Activated naive CD8-positive, alpha-beta T cell treated with anti-CD3 and anti-CD28 coated beads, Interleukin-2, amount 10 ng/mL, durations not matched to agents 7 days and 5 days (primary cell): ENCODE data around the gene KRTAP12-2. TPM values are rescaled to one million over a fixed set of nuclear protein-coding genes. Genes with fewer than 3 reads are reported as not detected.
A peak's percentile ranks its signal among the peaks of the same experiment; 100 is the strongest.

ENCODE experiments used
- ATAC-seq: fragments of 150-1000 bp; cut with Tn5 transposase; one replicate; pipeline ENCODE4 v1.10.0; 2021; ENCODE audit warnings: low read depth, moderate library complexity
- POLR2A ChIA-PET: fragments of 350-600 bp; sonication (Branson Sonifier 250); formaldehyde crosslinking; loops from one replicate; lab custom pipeline; 2021; ENCODE audit warnings: antibody characterized with exemption; lab: Charles Lee
- DNase-seq: peaks from one replicate; pipeline ENCODE4 v3.0.0; 2021
- H3K27ac Mint-ChIP-seq: one replicate; pipeline ENCODE4 v1.8.0; 2022; ENCODE audit warnings: mild to moderate bottlenecking, mixed read lengths
- H3K27me3 Mint-ChIP-seq: one replicate; pipeline ENCODE4 v1.8.0; 2022; ENCODE audit warnings: mild to moderate bottlenecking, moderate library complexity, mixed read lengths
- H3K36me3 Mint-ChIP-seq: one replicate; pipeline ENCODE4 v1.8.0; 2021; ENCODE audit warnings: mild to moderate bottlenecking, mixed read lengths
- H3K4me1 Mint-ChIP-seq: one replicate; pipeline ENCODE4 v1.8.0; 2021; ENCODE audit warnings: mixed read lengths
- H3K4me3 Mint-ChIP-seq: one replicate; pipeline ENCODE4 v1.8.0; 2022; ENCODE audit warnings: mild to moderate bottlenecking, moderate library complexity, mixed read lengths
- H3K9me3 Mint-ChIP-seq: one replicate; pipeline ENCODE4 v1.8.0; 2021; ENCODE audit warnings: mixed read lengths
- total RNA-seq, 2 experiments: library from RNA; stranded (reverse); gene quantifications; one replicate each; pipeline ENCODE4 v1.2.3, GENCODE V29; 2021

KRTAP12-2 gene, protein sequence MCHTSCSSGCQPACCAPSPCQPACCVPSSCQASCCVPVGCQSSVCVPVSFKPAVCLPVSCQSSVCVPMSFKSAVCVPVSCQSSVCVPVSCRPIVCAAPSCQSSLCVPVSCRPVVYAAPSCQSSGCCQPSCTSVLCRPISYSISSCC
- not detected for total RNA-seq

DNA sequence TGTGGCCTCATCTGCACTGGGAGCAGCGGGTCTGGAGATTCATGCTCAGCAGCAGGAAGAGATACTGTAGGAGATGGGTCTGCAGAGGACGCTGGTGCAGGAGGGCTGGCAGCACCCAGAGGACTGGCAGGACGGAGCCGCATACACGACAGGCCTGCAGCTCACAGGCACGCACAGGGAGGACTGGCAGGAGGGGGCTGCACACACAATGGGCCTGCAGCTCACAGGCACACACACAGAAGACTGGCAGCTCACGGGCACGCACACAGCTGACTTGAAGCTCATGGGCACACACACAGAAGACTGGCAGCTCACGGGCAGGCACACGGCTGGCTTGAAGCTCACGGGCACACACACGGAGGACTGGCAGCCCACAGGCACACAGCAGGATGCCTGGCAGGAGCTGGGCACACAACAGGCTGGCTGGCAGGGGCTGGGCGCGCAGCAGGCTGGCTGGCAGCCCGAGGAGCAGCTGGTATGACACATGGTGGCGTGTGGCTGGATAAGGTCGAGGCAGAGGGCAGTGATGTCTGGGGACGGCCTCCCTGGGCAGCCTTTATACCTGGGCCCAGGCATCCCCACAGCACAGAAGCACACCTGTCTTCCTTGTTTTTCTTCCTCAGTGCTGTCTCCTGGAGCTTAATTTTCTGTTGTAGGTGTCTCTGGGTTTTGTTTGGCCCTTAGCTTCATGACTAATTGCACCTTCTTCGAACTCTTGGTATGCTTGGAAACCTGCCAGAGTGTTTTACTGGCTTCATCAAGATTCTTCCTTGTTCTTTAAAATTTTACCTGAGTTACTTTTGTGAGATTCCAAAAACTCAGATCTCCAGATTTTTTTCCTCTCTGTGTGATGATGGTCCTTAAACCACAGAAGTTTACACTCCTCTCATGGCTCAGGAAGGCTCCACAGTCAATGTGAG lies at the start of gene KRTAP12-2:
Gene KRTAP12-2 (minus strand): TSS at position 527 of the 920 bp plus-strand sequence. CDS start 41 bp downstream, at position 486.
- peaks cover 9% of the 10 kb centered on the region for H3K36me3 Mint-ChIP-seq

DNA sequence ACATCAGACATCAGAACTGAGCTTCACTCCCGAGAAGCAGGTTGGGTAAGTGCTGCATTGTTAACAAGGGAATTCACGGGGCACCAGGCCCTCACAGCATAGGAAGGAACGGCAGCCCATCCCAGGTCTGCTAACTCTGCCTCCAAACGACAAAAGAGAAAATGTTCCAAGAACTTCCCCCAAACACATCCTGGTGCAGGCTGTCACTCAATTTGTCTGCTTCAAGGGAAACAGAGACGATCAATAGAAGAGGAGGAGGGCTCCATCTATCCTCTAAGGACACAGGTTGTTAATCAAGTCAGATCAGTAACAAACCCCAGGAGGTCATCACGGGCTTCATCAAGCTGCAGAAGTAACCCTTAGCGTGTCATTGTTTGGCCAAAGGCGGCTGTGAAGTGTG lies 48.2 kb upstream of the KRTAP12-2 start:
- peaks cover 81% of the 10 kb centered on the region for H3K27me3 Mint-ChIP-seq

More for the DNA sequence above, at the start of gene KRTAP12-2:
- H3K27ac Mint-ChIP-seq: peak within 1 kb of the TSS; percentile 28
- DNase-seq: no peak
- peaks cover 13% of the 10 kb centered on the region for H3K27me3 Mint-ChIP-seq
- POLR2A ChIA-PET: no interaction called here
- no peaks in the 10 kb centered on the region for H3K4me1 Mint-ChIP-seq
- H3K4me3 Mint-ChIP-seq: no peak within 1 kb of the TSS
- no peak for ATAC-seq
- H3K9me3 Mint-ChIP-seq: peaks cover 24% of the 10 kb centered on the region

DNA sequence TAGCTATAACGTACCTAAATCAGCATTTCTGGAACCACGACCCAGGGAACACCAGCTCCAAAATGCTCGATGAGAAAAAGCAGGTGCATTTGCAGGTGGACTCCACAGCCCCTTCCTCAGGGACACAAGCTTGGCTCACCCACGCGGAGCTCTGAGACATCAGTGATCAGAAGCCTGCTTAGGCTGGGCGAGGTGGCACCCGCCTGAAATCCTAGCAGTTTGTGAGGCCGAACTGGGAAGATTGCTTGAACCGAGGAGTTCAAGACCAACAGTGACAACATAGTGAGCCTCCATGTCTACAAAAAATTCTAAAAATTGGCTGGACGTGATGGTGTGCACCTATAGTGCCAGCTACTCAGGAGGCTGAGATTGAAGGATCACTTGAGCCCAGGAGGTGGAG lies 47.1 kb upstream of the KRTAP12-2 start:
- no peaks in the 10 kb centered on the region for H3K36me3 Mint-ChIP-seq
- H3K27ac Mint-ChIP-seq: no peak overlapping the region
- DNase-seq (no peak), ATAC-seq (no peak)
- peaks cover 83% of the 10 kb centered on the region for H3K27me3 Mint-ChIP-seq
- H3K4me3 Mint-ChIP-seq: no peak overlapping the region
- no peaks in the 10 kb centered on the region for H3K9me3 Mint-ChIP-seq
- H3K4me1 Mint-ChIP-seq: peaks cover 11% of the 10 kb centered on the region
- POLR2A ChIA-PET: no interaction called here

More for the DNA sequence above, 48.2 kb upstream of the KRTAP12-2 start:
- Mint-ChIP-seq H3K36me3 (no peaks in the 10 kb centered on the region), H3K9me3 (no peaks in the 10 kb centered on the region), H3K4me3 (no peak overlapping the region), H3K27ac (no peak overlapping the region), H3K4me1 (peaks cover 9% of the 10 kb centered on the region)
- no peak for DNase-seq
- ATAC-seq: no peak
- POLR2A ChIA-PET: no interaction called here

DNA sequence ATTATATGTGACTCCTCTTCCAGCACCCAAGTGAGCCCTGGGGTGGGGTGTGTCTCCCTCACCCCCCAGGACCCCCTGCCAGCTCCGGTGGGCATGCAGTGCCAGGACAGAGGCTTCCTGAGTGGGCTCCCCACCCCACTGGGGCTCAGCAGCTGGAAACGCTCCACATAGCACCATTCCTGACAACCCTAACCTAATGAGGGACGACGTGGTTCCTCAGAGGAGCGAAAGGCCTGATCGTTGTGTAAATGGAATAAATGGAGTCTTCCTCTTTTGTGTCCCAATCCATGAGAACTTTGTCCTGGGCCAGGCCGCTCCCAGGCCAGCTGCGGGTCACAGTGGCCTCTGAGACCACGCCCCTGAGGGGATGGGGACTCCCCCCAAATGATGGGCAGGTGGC lies 46.4 kb upstream of the KRTAP12-2 start:
- peaks cover 11% of the 10 kb centered on the region for H3K4me1 Mint-ChIP-seq

DNA sequence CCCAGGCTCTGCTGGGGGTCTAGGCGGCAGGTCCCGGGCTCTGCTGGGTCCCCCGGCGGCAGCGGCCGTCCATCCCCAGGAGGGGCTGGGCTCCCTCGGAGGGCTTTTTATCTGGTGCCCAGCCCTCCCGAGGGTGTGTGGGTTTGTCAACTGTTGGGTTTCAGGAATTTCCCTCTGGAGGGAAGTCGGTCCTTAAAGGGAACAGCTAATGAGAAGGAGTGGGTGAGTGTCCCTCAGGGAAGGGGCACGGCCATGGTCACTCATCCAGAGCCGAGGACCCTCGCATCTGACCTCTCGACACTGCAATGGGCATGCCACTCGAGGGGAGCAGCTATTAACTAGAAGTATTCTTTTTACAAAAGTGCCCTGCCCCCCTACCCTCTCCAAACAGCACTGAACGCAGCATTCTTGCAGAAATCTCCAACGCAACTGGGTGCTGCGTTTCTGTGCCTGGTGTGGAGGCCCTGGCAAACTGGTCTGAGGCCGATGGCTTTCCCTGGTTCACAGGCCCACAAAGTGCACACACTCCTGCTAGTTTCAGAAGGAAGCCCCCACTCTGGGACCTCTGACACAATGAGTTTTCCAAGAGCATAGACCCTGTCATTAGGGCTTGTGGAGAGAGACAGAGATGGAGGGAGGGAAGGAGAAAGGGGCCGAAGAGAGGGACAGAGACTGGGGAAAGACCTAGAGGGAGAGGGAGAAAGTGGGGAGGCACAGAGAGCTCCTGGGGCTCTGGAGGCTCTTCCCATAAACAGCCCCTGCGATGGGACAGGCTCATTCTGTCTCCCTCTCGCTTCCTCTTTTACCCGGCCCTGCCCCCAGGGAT lies 45.7 kb upstream of the KRTAP12-2 start:
- Mint-ChIP-seq H3K9me3 (no peaks in the 10 kb centered on the region), H3K27ac (no peak overlapping the region), H3K36me3 (no peaks in the 10 kb centered on the region), H3K4me1 (peaks cover 11% of the 10 kb centered on the region), H3K4me3 (no peak overlapping the region), H3K27me3 (peaks cover 82% of the 10 kb centered on the region)
- ATAC-seq: no peak
- no peak for DNase-seq
- POLR2A ChIA-PET: no interaction called here

More for the DNA sequence above, 46.4 kb upstream of the KRTAP12-2 start:
- Mint-ChIP-seq H3K27me3 (peaks cover 82% of the 10 kb centered on the region), H3K9me3 (no peaks in the 10 kb centered on the region), H3K4me3 (no peak overlapping the region), H3K36me3 (no peaks in the 10 kb centered on the region), H3K27ac (no peak overlapping the region)
- no peak for ATAC-seq
- DNase-seq: no peak
- POLR2A ChIA-PET: no interaction called here

DNA sequence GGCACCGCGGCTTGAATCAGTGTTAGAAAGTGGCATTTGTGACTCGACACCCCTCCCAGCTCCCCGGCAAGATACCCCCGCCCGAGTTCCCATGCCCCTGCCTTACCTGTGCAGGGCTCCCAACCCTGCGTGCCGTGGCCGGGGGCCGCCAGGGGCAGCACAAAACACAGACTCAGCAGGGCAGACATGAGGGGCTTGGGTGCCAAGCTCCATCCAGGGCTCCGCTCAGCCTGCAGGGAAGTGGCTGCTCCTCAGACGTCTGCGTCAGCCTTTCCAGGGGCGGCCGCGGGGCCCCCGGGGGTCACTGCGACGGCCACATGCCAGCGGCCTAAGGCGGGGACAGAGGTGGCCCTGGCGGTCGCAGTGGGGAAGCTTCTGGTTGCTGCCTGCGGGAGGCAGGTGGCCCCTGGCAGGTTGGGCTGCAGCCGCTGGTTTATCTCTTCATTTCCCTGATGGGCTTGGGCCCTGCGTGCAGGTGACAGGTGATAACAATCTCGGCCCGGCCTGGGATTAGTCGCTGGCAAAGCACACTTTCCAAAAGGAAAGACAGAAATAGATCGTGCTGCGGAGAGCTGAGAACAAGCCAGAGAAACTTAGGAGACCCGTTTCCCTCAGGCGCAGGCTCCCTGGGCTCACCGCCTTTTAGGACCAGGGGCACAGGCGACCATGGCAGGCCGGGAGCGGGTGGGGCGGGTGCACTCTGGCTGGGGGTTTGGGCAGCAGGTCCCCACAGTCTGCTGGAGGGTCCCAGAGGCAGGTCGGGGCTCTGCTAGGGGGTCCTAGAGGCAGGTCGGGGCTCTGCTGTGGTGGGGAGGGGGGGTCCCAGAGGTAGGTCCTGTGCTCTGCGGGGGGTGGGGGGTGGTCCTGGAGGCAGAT lies 44.8 kb upstream of the KRTAP12-2 start, which contains the start of gene TSPEAR:
Gene TSPEAR (minus strand): TSS at position 246 of the 876 bp plus-strand sequence. CDS start 58 bp downstream, at position 188.
- peak within 1 kb of the TSS; percentile 8 for H3K4me3 Mint-ChIP-seq
- no peak for ATAC-seq

DNA sequence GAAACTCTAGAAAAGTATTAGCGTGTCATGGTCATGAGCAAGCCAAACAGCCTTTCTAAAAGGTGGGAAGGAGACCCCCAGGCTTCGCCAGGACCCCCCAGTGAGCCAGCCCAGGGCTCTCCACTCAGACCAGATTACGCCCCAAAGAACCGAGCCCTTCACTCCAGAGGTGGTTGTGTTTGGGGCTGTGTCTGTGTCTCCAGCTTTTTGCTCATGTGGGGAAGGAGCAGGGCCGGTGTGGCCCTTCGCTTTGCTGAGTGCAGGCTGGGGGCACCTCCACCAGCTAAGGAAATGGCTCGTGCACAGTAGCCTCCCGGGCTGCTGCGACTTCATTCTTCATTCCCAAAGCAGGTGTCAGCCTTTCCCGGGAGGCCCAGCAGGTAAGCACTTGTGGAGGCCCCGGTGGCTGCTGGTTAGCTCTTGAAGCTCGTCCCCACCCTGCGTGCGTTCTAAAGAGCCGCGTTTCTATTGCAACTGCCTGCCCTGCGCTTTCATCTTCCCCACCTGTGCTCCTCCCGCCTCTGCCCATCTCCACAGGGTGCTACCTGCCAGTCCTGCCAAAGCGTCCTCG lies 44.1 kb upstream of the KRTAP12-2 start:
- Mint-ChIP-seq H3K4me3 (no peak overlapping the region), H3K4me1 (peaks cover 11% of the 10 kb centered on the region), H3K9me3 (no peaks in the 10 kb centered on the region), H3K36me3 (peaks cover 3% of the 10 kb centered on the region), H3K27me3 (peaks cover 88% of the 10 kb centered on the region), H3K27ac (no peak overlapping the region)
- DNase-seq (no peak), ATAC-seq (no peak)
- POLR2A ChIA-PET: no interaction called here

More for the DNA sequence above, 44.8 kb upstream of the KRTAP12-2 start, which contains the start of gene TSPEAR:
- peaks cover 82% of the 10 kb centered on the region for H3K27me3 Mint-ChIP-seq
- no peak for DNase-seq
- peaks cover 11% of the 10 kb centered on the region for H3K4me1 Mint-ChIP-seq
- POLR2A ChIA-PET: no interaction called here
- no peaks in the 10 kb centered on the region for H3K36me3 Mint-ChIP-seq
- H3K9me3 Mint-ChIP-seq: no peaks in the 10 kb centered on the region
- no peak within 1 kb of the TSS for H3K27ac Mint-ChIP-seq

DNA sequence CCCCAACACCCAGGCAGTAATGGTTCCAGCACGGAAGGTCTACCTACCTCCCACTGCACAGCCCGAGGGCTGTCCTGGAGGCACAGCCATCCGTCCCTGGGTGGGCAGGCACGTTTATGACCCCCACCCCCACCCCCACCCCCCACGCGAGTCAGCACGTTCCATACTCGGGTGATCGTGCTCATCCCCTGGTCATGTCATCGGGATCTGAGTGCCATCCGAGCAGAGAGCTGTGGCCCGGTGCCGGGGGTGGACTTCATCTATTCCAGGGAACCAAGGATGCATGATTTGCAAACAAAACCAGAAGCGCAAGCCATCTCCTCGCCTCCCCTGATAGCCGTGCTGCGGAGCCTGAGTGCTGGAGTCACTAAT lies 43.6 kb upstream of the KRTAP12-2 start:
- Mint-ChIP-seq H3K4me3 (peak overlapping the region; percentile 8), H3K27me3 (peaks cover 87% of the 10 kb centered on the region), H3K27ac (no peak overlapping the region), H3K9me3 (no peaks in the 10 kb centered on the region), H3K36me3 (peaks cover 5% of the 10 kb centered on the region), H3K4me1 (peaks cover 8% of the 10 kb centered on the region)
- POLR2A ChIA-PET: no interaction called here
- DNase-seq (no peak), ATAC-seq (no peak)

DNA sequence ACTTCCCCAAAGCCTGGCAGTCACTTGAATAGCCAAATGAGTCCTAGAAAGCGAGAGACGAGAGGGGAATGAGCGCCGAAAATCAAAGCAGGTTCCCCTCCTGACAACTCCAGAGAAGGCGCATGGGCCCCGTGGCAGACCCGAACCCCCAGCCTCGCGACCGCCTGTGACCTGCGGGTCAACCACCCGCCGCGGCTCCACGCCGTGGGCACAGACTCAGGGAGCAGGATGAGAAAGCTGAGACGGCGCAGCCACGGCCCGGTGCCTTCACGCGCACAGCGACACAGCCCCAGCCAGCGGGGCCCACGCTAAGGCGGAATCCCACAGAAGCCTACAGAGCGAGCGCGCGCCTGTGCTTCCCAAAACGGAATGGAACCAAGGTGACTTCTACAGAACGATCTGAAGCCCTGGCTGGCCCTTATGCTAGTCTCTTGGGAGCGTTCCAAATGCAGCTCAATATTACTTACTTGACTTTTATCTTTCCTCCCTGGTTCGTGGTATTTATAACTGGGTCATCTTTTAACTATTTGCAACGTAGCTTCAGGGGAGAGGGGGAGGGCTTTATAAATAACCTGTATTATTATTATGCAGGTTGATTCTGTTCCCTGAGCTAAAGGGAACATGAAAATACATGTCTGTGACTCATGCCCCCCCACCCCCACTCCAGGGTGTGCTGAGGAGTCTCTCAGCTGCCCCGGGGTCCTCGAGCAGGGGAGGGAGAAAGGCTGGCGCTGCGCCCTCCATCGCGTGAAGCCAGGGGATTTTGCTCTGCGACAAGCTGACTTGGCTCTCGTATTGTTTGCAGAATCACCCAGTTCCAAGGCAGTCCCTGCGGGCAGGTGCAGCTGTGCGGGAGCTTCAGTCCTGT lies 42.9 kb upstream of the KRTAP12-2 start:
- ATAC-seq (peak; percentile 36), DNase-seq (peak; percentile 44)
- H3K36me3 Mint-ChIP-seq: peaks cover 5% of the 10 kb centered on the region
- no peak overlapping the region for H3K27ac Mint-ChIP-seq
- H3K4me1 Mint-ChIP-seq: peaks cover 3% of the 10 kb centered on the region
- H3K9me3 Mint-ChIP-seq: peaks cover 4% of the 10 kb centered on the region
- H3K27me3 Mint-ChIP-seq: peaks cover 87% of the 10 kb centered on the region
- no peak overlapping the region for H3K4me3 Mint-ChIP-seq
- POLR2A ChIA-PET: no interaction called here

DNA sequence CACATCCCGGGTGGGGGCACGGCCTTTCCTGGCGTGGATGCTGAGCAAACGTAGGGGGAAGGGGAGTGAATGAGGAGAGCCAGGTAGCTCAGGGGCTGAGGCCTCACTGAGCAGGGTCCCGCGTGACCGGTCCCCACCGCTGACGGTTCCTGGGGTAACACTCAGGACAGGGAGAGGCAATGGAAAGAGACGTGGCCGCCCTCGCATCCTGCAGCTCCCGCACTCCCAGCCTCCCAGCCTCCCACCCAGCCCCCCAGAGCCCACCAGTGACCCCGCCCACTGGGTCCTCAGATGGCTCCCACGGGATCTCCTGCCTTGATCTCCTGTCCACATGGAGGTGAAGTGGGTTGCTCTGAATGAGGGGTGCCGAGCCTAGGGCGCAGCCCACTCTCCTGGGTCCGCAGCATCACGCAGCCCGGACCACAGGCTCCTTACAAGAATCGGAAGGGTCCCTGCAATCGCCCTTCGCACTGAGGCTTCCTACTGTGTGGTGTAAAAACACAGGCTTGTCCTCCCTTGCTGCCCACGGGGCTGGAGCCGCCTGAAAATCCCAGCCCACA lies 42.2 kb upstream of the KRTAP12-2 start:
- ATAC-seq: no peak
- no peak for DNase-seq
- H3K4me3 Mint-ChIP-seq: no peak overlapping the region
- H3K27me3 Mint-ChIP-seq: peaks cover 87% of the 10 kb centered on the region
- H3K4me1 Mint-ChIP-seq: peaks cover 3% of the 10 kb centered on the region
- peaks cover 5% of the 10 kb centered on the region for H3K36me3 Mint-ChIP-seq
- peaks cover 4% of the 10 kb centered on the region for H3K9me3 Mint-ChIP-seq
- POLR2A ChIA-PET: no interaction called here
- H3K27ac Mint-ChIP-seq: no peak overlapping the region

DNA sequence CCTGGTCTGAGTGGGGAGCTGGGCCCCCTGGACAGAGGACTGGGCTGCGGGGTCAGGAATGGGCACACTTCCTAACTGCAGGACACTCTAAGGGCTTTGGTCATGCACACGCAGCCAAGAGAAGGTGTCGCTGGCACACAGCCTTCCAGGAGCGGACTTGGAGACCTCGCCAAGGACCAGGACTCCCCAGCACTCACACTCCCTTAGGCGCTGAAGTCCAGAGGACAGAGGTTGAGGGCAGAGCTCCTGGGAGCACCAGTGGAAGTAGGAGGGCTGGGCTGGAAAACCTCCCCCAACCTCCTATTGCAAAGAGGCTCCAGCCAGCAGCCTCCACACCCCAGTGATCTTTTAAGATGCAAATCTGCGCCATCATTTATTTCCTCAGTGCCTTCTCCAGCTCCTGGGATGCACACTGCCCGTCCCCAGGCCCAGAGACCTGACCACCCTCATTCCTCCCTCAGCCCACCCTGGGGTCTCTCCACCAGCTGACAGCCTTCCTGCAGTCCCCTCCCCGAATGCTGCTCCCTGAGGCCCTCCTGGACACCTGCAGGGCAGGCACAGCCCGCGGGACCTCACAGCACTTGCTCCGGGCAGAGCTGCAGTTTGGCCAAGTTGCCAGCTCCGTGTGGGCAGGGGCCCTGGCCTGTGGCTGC lies 41.6 kb upstream of the KRTAP12-2 start:
- peaks cover 83% of the 10 kb centered on the region for H3K27me3 Mint-ChIP-seq
- H3K36me3 Mint-ChIP-seq: peaks cover 5% of the 10 kb centered on the region
- DNase-seq: no peak
- H3K4me3 Mint-ChIP-seq: no peak overlapping the region
- peaks cover 3% of the 10 kb centered on the region for H3K4me1 Mint-ChIP-seq
- H3K9me3 Mint-ChIP-seq: peaks cover 4% of the 10 kb centered on the region
- ATAC-seq: no peak
- POLR2A ChIA-PET: no interaction called here
- H3K27ac Mint-ChIP-seq: no peak overlapping the region
